ENCODE results near the gene ZNF862.
"Not testable (repeated sequence)": the region's sequence is repeated elsewhere in the genome, so short reads cannot be mapped to it uniquely, and the experiment has no call there.

Gene ZNF862

DNA sequence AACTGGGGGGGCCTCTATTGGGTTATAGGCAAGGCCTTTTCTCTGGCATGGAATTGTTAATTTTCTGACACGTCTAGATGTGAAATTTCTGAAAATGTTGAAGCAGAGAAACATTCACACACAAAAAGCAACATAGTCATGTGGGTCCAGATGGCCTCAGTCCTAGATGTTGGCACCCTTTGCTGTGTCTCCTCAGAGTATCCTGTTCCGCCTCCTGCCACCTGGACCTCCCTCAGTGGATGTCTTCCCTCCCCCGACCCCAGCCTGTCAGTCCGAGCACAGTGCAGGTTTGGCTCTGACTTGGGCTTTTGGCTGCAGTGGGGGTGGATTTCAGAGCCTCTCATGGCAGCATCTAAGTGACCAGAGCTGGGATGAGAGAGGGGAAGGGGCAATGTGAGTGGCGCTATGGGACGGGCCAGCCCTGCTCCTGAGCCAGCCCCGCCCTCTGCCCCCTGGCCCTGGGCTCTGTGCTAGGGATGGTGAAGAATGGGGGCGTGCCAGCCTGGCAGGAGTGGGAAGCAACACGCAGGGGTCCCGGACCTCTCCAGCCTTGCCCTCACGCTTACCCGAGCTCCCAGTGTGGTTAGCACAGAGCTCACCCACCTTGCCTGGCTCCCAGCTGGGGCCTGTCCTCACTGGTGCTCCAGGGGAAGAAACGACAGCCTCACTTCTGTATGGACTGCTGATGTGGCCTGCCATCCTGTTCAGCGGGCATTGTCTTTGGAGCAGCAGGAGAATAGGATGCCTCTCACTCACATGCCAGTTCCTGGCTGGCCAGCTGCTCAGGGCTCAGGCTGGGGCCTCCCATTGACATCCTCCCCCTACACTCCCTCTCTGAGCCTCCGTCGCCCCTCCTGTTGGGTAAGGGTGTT is 41.8 kb downstream of the ZNF862 start:
- DNase-seq (ENCODE audit: low spot score): no peak

GRCh38 chr7:149880638-149881311 is 42.6 kb downstream of the ZNF862 start:
- FAIRE-seq (no peak), DNase-seq (ENCODE audit: low spot score) (no peak)

More for the DNA sequence above, 41.8 kb downstream of the ZNF862 start:
- FAIRE-seq: no peak

DNA sequence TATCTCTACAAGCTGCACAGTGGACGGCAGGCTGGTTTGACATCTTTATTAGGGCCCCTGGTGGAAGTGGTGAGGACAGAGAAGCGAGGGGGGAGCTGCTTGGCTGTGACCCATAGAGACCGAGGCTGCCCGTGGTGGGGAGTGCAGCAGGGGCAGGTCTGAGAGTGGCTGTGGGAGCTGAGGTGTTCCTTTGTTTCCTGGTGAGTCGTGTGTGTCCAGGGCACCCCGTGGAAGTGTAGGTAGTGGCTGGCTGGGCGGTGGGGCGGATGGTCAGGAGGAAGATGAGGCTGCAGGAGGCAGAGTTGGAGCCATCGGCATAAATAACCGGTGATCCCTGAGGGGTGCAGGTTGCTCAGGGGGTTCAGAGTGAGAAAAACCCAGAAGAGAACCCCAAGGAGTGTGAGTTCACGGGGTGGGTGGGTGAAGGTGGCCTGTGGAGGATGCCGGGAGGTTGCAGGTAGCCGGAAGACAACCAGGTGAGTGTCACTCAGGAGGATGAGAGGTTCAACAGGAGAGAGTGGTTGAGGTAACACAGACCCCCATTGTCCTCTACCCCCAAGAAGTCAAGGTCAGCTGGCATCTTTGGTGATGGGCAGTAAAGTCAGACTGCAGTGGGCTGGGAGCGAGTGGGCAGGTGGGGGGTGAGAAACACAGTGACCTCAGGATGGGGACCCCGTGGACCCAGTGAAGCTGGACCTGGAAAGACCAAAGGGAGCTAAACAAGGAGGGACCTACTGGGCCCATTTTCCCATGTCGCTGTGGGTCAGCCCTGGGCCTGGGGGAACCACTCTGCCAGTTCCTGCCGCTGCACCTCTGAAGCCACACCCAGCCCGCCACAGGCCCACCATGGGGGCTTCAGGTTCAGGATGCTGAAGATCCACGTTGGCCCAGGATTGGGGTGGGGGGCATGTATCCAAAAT is 43.4 kb downstream of the ZNF862 start:
- FAIRE-seq (no peak), DNase-seq (ENCODE audit: low spot score) (no peak)

DNA sequence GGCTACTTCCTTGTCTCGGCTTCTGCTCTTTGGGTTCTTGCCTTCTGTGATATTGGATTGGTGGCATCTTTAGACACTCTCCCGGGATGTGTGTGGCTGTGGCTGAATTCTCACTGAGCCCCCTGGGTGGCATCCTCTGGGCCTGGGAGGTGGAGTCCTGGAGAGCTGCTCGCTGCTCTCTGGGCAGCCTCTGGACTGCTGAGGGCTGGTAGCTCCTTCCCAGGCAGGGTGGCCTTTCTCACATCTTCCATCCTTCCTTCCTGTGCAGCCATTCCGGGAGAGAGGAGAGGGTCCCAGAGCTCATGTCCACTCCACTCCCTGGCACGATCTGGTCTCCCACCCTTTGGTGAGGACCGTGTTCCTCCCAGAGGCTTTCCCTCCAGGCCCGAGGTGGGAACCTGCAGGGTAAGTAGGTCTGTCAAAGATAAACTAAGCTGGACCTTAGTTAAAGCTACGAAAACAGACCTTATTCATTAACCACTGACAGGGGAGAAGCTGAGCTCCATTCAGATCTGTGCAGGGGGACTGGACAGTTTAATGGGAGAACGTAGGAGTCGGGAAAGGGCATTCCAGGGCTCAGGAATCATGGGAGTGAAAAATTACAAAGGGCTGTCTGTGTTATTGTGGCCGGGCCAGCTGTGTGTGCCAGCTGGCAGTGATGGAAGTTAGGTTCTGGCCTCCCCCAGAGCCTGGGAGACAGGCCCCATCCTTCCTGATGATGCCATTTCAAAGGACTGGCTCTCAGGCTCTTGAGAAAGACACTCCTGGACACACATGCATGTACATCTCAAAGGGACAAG is 44.3 kb downstream of the ZNF862 start:
- FAIRE-seq (no peak), DNase-seq (ENCODE audit: low spot score) (no peak)

- DNase-seq (ENCODE audit: low spot score): no peak
- FAIRE-seq: no peak
These were observed 44.9 kb downstream of the ZNF862 start for GRCh38 chr7:149883048-149883438.

DNA sequence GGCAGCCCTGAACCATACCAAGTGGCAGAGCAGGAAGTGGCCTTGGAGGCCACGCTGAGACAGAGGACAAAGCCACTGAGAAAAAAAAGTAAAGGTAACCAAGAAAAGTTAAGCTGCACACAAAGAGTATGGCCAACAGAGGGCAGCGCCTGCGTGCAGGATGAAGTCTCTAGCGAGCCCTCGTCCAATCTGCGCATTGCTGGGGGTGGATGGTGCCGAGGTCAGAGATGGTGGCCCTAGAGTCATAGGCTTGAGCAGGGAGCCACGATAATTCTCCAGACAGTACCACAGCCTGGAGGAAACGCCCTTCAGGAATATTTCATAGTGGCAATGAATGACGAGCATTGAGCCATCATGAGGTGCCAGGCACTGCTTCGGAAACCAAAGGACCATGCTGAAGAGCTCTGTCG is 45.3 kb downstream of the ZNF862 start:
- FAIRE-seq: no peak
- peak; percentile 28 for DNase-seq (ENCODE audit: low spot score)

GRCh38 chr7:149884016-149884415 is 45.8 kb downstream of the ZNF862 start:
- DNase-seq (ENCODE audit: low spot score): no peak
- FAIRE-seq: no peak

DNA sequence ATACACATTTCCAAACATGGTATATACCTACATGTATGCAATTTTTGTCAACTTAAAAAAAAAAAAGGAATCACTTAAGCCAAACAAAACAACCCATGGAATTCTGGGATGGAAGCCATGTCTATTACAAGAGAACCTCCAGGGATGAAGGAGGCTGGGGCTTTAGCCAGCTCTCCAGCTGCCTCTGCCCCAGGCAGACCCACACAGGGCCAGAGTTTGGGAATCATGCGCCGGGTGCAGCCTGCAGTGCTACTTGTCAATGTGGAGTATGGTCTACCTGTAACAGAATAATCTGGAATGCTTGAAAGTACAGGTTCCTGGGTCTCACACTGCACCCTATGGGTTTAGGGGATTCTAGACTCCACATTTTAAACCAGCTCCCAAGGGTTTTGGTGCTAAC is 46.4 kb downstream of the ZNF862 start:
- DNase-seq (ENCODE audit: low spot score) (no peak), FAIRE-seq (no peak)

- FAIRE-seq (no peak), DNase-seq (ENCODE audit: low spot score) (no peak)
These were observed 47.2 kb downstream of the ZNF862 start for GRCh38 chr7:149885191-149886017.

DNA sequence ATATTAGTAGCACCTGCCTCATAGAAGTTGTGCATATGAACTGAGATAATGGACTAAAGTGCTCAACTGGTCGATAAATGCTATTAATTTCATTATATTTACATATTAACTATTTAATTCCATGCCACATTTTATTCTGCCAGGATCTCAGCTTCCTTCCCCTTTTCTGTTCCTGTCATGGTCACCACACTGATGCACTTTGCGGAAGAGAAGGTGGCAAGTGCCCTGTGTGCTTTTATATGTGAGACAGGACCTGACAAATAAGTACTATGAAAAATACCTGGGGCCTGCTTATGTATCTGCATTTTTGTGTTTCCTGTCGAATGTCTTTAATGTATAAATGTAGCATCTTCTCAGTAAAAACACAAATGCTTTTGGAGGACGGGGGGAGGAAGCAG is 47.8 kb downstream of the ZNF862 start:
- DNase-seq (ENCODE audit: low spot score) (no peak), FAIRE-seq (no peak)

DNA sequence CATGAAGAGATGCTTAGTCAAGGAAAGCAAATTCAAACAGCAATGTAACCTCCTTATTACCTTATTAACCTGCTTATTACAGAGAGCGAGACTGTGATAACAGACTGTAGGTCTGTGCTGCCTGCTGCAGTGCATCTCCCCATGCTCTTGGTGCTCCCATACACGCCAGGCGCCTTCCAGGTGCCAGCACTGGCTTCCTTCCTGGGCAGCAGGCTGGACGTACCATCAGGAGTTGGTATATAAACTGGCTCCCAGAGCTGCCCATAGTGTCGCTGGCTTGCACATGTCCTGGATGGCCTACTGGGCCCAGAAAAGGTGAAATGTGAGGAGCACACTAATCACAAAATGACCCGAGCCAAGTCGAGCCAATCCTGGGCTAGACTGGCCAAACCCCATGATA is 49.1 kb downstream of the ZNF862 start:
- FAIRE-seq (no peak), DNase-seq (ENCODE audit: low spot score) (no peak)

DNA sequence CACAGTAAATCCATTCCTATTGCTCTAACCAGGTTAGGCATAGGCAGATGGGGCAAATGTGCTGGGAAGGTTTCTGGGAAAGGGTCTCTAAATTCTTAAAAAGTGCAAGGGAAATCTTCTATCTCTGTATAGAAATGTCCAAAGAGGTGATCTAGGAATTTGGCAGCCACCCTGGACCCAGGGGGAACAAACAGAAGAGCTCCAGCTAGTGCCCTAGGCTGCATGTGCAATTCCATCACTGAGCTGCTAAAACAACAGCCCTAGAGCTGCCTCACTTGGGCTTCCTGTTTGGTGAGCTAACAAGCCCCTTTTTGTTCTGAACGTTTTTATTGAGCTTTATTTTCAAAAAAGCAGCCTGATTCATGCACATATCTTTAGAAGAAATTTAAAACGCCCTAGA is 52.5 kb downstream of the ZNF862 start:
- FAIRE-seq; DNase-seq (ENCODE audit: low spot score): not testable (repeated sequence)

DNA sequence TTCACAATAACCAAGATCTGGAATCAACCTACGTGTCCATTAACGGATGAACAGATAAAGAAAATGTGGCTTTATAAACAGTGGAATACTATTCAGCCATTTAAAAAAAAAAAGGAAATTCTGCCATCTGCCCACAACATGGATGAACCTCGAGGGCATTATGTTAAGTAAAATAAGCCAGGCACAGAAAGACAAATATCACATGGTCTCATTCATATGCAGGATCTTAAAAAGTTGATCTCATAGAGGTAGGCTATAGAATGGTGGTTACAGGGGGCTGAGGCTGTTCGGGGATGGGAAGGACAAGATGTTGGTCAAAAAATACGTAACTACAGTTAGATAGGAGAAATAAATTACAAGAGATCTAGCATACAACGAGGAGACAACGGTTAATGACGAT is 56.8 kb downstream of the ZNF862 start:
- not testable (repeated sequence) for FAIRE-seq; DNase-seq (ENCODE audit: low spot score)

DNA sequence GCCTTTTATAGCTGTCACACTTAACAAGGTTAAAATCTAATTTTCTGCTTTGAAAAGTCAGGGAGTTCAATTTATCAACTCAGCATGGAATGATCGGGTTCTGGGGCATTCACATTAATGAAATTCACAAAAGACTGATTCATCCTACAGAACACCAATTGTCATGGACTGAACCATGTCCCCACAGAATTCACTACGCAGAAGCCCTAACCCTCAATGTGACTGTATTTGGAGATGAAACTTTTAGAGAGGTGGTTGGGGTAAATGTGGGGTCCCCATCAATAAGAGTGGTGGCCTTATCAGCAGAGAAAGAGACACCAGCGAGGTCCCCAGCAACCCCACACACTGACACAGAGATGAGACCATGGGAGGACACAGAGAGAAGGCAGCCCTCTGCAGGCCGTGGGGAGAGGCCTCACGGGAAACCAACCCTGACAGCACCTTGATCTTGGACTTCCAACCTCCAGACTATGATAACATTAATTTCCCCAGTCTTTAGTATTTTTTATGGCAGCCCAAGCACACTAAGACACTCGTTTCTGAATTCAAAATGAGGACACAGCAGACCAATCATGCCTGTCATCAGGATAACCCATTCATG is 69.7 kb downstream of the ZNF862 start:
- not testable (repeated sequence) for DNase-seq (ENCODE audit: low spot score); FAIRE-seq

GRCh38 chr7:149910219-149910618 is 72.0 kb downstream of the ZNF862 start:
- not testable (repeated sequence) for DNase-seq (ENCODE audit: low spot score); FAIRE-seq

- DNase-seq (ENCODE audit: low spot score); FAIRE-seq: not testable (repeated sequence)
These were observed 74.0 kb downstream of the ZNF862 start for GRCh38 chr7:149912126-149912525.

Data from RCC 7860 (cell line).